Skeletal muscle satellite cell (primary cell): ENCODE measurements around the gene FRMD4A.
A peak's percentile ranks its signal among the peaks of the same experiment; 100 is the strongest.

Experiments
- H3K27me3 ChIP-seq: 2 replicates; pipeline ENCODE4 v1.7.0; 2013; ENCODE audit warnings: low read length; ENCODE audit not compliant: control insufficient read depth, insufficient read depth
- H3K36me3 ChIP-seq: 2 replicates; pipeline ENCODE4 v1.7.0; 2013; ENCODE audit warnings: mild to moderate bottlenecking, control low read depth, low read length; ENCODE audit not compliant: insufficient read depth
- H3K4me1 ChIP-seq: 2 replicates; pipeline ENCODE4 v1.7.0; 2013; ENCODE audit warnings: low read length; ENCODE audit not compliant: control insufficient read depth, insufficient read depth
- H3K4me2 ChIP-seq: 2 replicates; pipeline ENCODE4 v1.7.0; 2013; ENCODE audit warnings: mild to moderate bottlenecking, low read length
- H3K4me3 ChIP-seq: 2 replicates; pipeline ENCODE4 v1.7.0; 2013; ENCODE audit warnings: low read length
- H3K9ac ChIP-seq: 2 replicates; pipeline ENCODE4 v1.7.0; 2013; ENCODE audit warnings: mild to moderate bottlenecking, low read depth, low read length, moderate library complexity
- H3K9me3 ChIP-seq: replicated peaks from 2 replicates; pipeline ENCODE4 v1.7.0; 2013; ENCODE audit warnings: mild to moderate bottlenecking, control low read depth, low read length

Gene FRMD4A

GRCh38 chr10:14181567-14181936 is 149.2 kb downstream of the FRMD4A start:
- no peak overlapping the region for H3K4me2 ChIP-seq
- H3K27me3 ChIP-seq: peaks cover 62% of the 10 kb centered on the region

GRCh38 chr10:14180911-14181566 is 149.7 kb downstream of the FRMD4A start:
- H3K4me1 ChIP-seq: no peaks in the 10 kb centered on the region

More at GRCh38 chr10:14181567-14181936, 149.2 kb downstream of the FRMD4A start:
- Histone ChIP-seq H3K4me3 (no peak overlapping the region), H3K9ac (no peak overlapping the region), H3K9me3 (no peaks in the 10 kb centered on the region), H3K36me3 (no peaks in the 10 kb centered on the region), H3K4me1 (no peaks in the 10 kb centered on the region)

GRCh38 chr10:14179251-14179650 is 151.5 kb downstream of the FRMD4A start:
- H3K27me3 ChIP-seq: peaks cover 67% of the 10 kb centered on the region

More at GRCh38 chr10:14180911-14181566, 149.7 kb downstream of the FRMD4A start:
- H3K4me2 ChIP-seq: no peak overlapping the region
- H3K4me3 ChIP-seq: no peak overlapping the region
- no peak overlapping the region for H3K9ac ChIP-seq
- H3K9me3 ChIP-seq: no peaks in the 10 kb centered on the region
- H3K36me3 ChIP-seq: no peaks in the 10 kb centered on the region
- H3K27me3 ChIP-seq: peaks cover 63% of the 10 kb centered on the region

GRCh38 chr10:14173706-14174594 is 156.8 kb downstream of the FRMD4A start:
- peak overlapping the region; percentile 85 for H3K4me2 ChIP-seq
- H3K36me3 ChIP-seq: no peaks in the 10 kb centered on the region
- peak overlapping the region; percentile 68 for H3K4me3 ChIP-seq
- H3K9ac ChIP-seq: peak overlapping the region; percentile 1
- H3K9me3 ChIP-seq: no peaks in the 10 kb centered on the region
- H3K4me1 ChIP-seq: peaks cover 7% of the 10 kb centered on the region
- peaks cover 90% of the 10 kb centered on the region for H3K27me3 ChIP-seq

More at GRCh38 chr10:14179251-14179650, 151.5 kb downstream of the FRMD4A start:
- Histone ChIP-seq H3K4me2 (no peak overlapping the region), H3K9ac (no peak overlapping the region), H3K9me3 (no peaks in the 10 kb centered on the region), H3K4me1 (no peaks in the 10 kb centered on the region), H3K4me3 (no peak overlapping the region), H3K36me3 (no peaks in the 10 kb centered on the region)

- Histone ChIP-seq H3K4me3 (peak overlapping the region; percentile 68), H3K4me2 (peak overlapping the region; percentile 85), H3K27me3 (peaks cover 90% of the 10 kb centered on the region), H3K36me3 (no peaks in the 10 kb centered on the region), H3K9me3 (no peaks in the 10 kb centered on the region), H3K9ac (no peak overlapping the region), H3K4me1 (peaks cover 7% of the 10 kb centered on the region)
Observed at GRCh38 chr10:14173391-14173705, 157.4 kb downstream of the FRMD4A start.

GRCh38 chr10:14172336-14172950 is 158.3 kb downstream of the FRMD4A start:
- H3K27me3 ChIP-seq: peaks cover 90% of the 10 kb centered on the region

GRCh38 chr10:14171336-14171735 is 159.4 kb downstream of the FRMD4A start:
- Histone ChIP-seq H3K27me3 (peaks cover 93% of the 10 kb centered on the region), H3K4me3 (no peak overlapping the region), H3K4me1 (peaks cover 7% of the 10 kb centered on the region), H3K9ac (no peak overlapping the region), H3K4me2 (no peak overlapping the region), H3K36me3 (no peaks in the 10 kb centered on the region), H3K9me3 (no peaks in the 10 kb centered on the region)

More at GRCh38 chr10:14172336-14172950, 158.3 kb downstream of the FRMD4A start:
- Histone ChIP-seq H3K9ac (no peak overlapping the region), H3K4me3 (no peak overlapping the region), H3K4me1 (peaks cover 7% of the 10 kb centered on the region), H3K36me3 (no peaks in the 10 kb centered on the region), H3K9me3 (no peaks in the 10 kb centered on the region), H3K4me2 (no peak overlapping the region)

- Histone ChIP-seq H3K4me3 (no peak overlapping the region), H3K4me2 (no peak overlapping the region), H3K27me3 (peaks cover 61% of the 10 kb centered on the region), H3K4me1 (no peaks in the 10 kb centered on the region), H3K36me3 (no peaks in the 10 kb centered on the region), H3K9ac (no peak overlapping the region), H3K9me3 (no peaks in the 10 kb centered on the region)
Observed at GRCh38 chr10:14163377-14164086, 167.2 kb downstream of the FRMD4A start.

GRCh38 chr10:14162629-14163344 is 167.9 kb downstream of the FRMD4A start:
- Histone ChIP-seq H3K4me3 (no peak overlapping the region), H3K9ac (no peak overlapping the region), H3K9me3 (no peaks in the 10 kb centered on the region)

GRCh38 chr10:14162061-14162460 is 168.7 kb downstream of the FRMD4A start:
- no peak overlapping the region for H3K4me3 ChIP-seq
- H3K4me2 ChIP-seq: no peak overlapping the region
- no peaks in the 10 kb centered on the region for H3K9me3 ChIP-seq
- H3K27me3 ChIP-seq: peaks cover 63% of the 10 kb centered on the region
- H3K9ac ChIP-seq: no peak overlapping the region
- no peaks in the 10 kb centered on the region for H3K4me1 ChIP-seq
- no peaks in the 10 kb centered on the region for H3K36me3 ChIP-seq

More at GRCh38 chr10:14162629-14163344, 167.9 kb downstream of the FRMD4A start:
- H3K4me1 ChIP-seq: no peaks in the 10 kb centered on the region
- H3K27me3 ChIP-seq: peaks cover 60% of the 10 kb centered on the region
- no peak overlapping the region for H3K4me2 ChIP-seq
- H3K36me3 ChIP-seq: no peaks in the 10 kb centered on the region
